Neural cell (in vitro differentiated cells): ENCODE data around the gene PHF21B. TPM values are rescaled to one million over a fixed set of nuclear protein-coding genes. Genes with fewer than 3 reads are reported as not detected.

Source experiments
- H2AFZ ChIP-seq: fragments of 200-600, 300-800 bp; sonication (generic), shearing (Covaris generic); 2 replicates; pipeline ENCODE4 v1.6.0; 2014; ENCODE audit warnings: low read depth, mild to moderate bottlenecking, antibody characterized with exemption, low read length, moderate library complexity
- H3F3A ChIP-seq: fragments of 200-600 bp; shearing (Covaris generic); 2 replicates; pipeline ENCODE4 v1.6.1; 2016; ENCODE audit warnings: mild to moderate bottlenecking, moderate library complexity, mixed read lengths, antibody characterized with exemption, low read length; ENCODE audit not compliant: insufficient read depth, poor library complexity, severe bottlenecking
- H3K27ac ChIP-seq: fragments of 200-600, 300-800 bp; sonication (generic), shearing (Covaris generic); 2 replicates; pipeline ENCODE4 v1.5.1; 2014; ENCODE audit warnings: mild to moderate bottlenecking, low read length, moderate library complexity
- H3K27me3 ChIP-seq: fragments of 300-800, 200-600 bp; sonication (generic), shearing (Covaris generic); 2 replicates; pipeline ENCODE4 v1.6.0; 2014; ENCODE audit warnings: mild to moderate bottlenecking, low read depth, low read length, moderate library complexity; ENCODE audit not compliant: insufficient read depth
- H3K36me3 ChIP-seq: fragments of 300-800, 200-600 bp; sonication (generic), shearing (Covaris generic); 2 replicates; pipeline ENCODE4 v1.5.1; 2014; ENCODE audit warnings: mild to moderate bottlenecking, antibody characterized with exemption, low read length, moderate library complexity; ENCODE audit not compliant: insufficient read depth
- H3K4me2 ChIP-seq: fragments of 300-800, 200-600 bp; sonication (generic), shearing (Covaris generic); 2 replicates; pipeline ENCODE4 v1.6.0; 2014; ENCODE audit warnings: mild to moderate bottlenecking, low read length
- H3K4me3 ChIP-seq: fragments of 300-800, 200-600 bp; sonication (generic), shearing (Covaris generic); 2 replicates; pipeline ENCODE4 v1.5.1; 2014; ENCODE audit warnings: mild to moderate bottlenecking, low read length, moderate library complexity
- H3K79me2 ChIP-seq: fragments of 200-600 bp; shearing (Covaris generic); replicated peaks from 2 replicates; pipeline ENCODE4 v1.6.0; 2014; ENCODE audit warnings: mild to moderate bottlenecking, low read length, moderate library complexity; ENCODE audit not compliant: insufficient read depth
- H3K9ac ChIP-seq: fragments of 300-800, 200-600 bp; sonication (generic), shearing (Covaris generic); 2 replicates; pipeline ENCODE4 v1.6.1; 2016; ENCODE audit warnings: mild to moderate bottlenecking, low read length, mixed read lengths
- H3K9me2 ChIP-seq: fragments of 200-600 bp; shearing (Covaris generic); 2 replicates; pipeline ENCODE4 v1.6.1; 2016; ENCODE audit warnings: mild to moderate bottlenecking, low read length, mixed read lengths; ENCODE audit not compliant: insufficient read depth
- H3K9me3 ChIP-seq: fragments of 200-600, 300-800 bp; sonication (generic), shearing (Covaris generic); 2 replicates; pipeline ENCODE4 v1.6.1; 2016; ENCODE audit warnings: mild to moderate bottlenecking, mixed run types, low read length, moderate library complexity, mixed read lengths
- H4K20me1 ChIP-seq: fragments of 200-600 bp; shearing (Covaris generic); 2 replicates; pipeline ENCODE4 v1.6.1; 2016; ENCODE audit warnings: mild to moderate bottlenecking, mixed run types; ENCODE audit not compliant: insufficient read depth
- CTCF ChIP-seq: fragments of 450-650 bp; IDR thresholded peaks from 2 replicates; pipeline ENCODE4 v1.5.1; 2014; ENCODE audit warnings: antibody characterized with exemption, mild to moderate bottlenecking, moderate library complexity; ENCODE audit not compliant: poor library complexity, severe bottlenecking
- EP300 ChIP-seq: fragments of 450-650 bp; conservative IDR thresholded peaks from 2 replicates; pipeline ENCODE4 v1.6.1; 2014; ENCODE audit warnings: antibody characterized with exemption, mild to moderate bottlenecking, moderate library complexity; ENCODE audit not compliant: poor library complexity, severe bottlenecking
- EZH2 ChIP-seq: fragments of 200-600, 300-800 bp; shearing (Covaris generic), sonication (generic); IDR thresholded peaks from 2 replicates; pipeline ENCODE4 v1.6.1; 2014; ENCODE audit warnings: antibody characterized with exemption, low read length, borderline replicate concordance, mild to moderate bottlenecking; ENCODE audit not compliant: insufficient read depth, poor library complexity, severe bottlenecking
- MXI1 ChIP-seq: fragments of 450-650 bp; conservative IDR thresholded peaks from 2 replicates; pipeline ENCODE4 v1.6.1; 2014; ENCODE audit warnings: antibody characterized with exemption, mild to moderate bottlenecking; ENCODE audit not compliant: poor library complexity, severe bottlenecking
- POLR2AphosphoS5 ChIP-seq: IDR thresholded peaks from 2 replicates; pipeline ENCODE4 v1.6.1; 2012
- RAD21 ChIP-seq: fragments of 450-650 bp; conservative IDR thresholded peaks from 2 replicates; pipeline ENCODE4 v1.6.1; 2014; ENCODE audit warnings: antibody characterized with exemption, mild to moderate bottlenecking, moderate library complexity
- REST ChIP-seq: IDR thresholded peaks from 2 replicates; pipeline ENCODE4 v1.6.1; 2012; ENCODE audit warnings: borderline replicate concordance
- SMC3 ChIP-seq: fragments of 450-650 bp; conservative IDR thresholded peaks from 2 replicates; pipeline ENCODE4 v1.6.1; 2014; ENCODE audit warnings: antibody characterized with exemption, mild to moderate bottlenecking, moderate library complexity; ENCODE audit not compliant: poor library complexity
- TAF1 ChIP-seq: IDR thresholded peaks from 2 replicates; pipeline ENCODE4 v1.6.1; 2012; ENCODE audit warnings: low read depth
- polyA plus RNA-seq: library from polyadenylated mRNA; depleted of rRNA; stranded (reverse); fragments of >200 nt; gene quantifications from 2 replicates; pipeline ENCODE4 v1.2.3, GENCODE V29; 2014

Gene PHF21B
- polyA plus RNA-seq, 1 donor from 2014 or later: 49.5 TPM

GRCh38 chr22:44895296-44896055 lies 114.3 kb downstream of the PHF21B start:
- H3K4me2 ChIP-seq: no peak overlapping the region
- H3K4me3 ChIP-seq: no peak overlapping the region
- no peaks in the 10 kb centered on the region for H3K9me2 ChIP-seq
- H3K9me3 ChIP-seq: no peaks in the 10 kb centered on the region
- H2AFZ ChIP-seq: no peak overlapping the region
- no peaks in the 10 kb centered on the region for H3K79me2 ChIP-seq
- TF ChIP-seq SMC3 (no peak), EZH2 (no peak), POLR2AphosphoS5 (no peak)
- H3K36me3 ChIP-seq: peaks cover 7% of the 10 kb centered on the region
- H3K27ac ChIP-seq: no peak overlapping the region
- H3K27me3 ChIP-seq: no peaks in the 10 kb centered on the region
- H3K9ac ChIP-seq: no peak overlapping the region
- no peaks in the 10 kb centered on the region for H4K20me1 ChIP-seq
- no peaks in the 10 kb centered on the region for H3F3A ChIP-seq

- Histone ChIP-seq H3K9me2 (no peaks in the 10 kb centered on the region), H3K9ac (no peak overlapping the region), H3K27ac (no peak overlapping the region), H3K9me3 (no peaks in the 10 kb centered on the region), H3K4me2 (no peak overlapping the region), H3K79me2 (no peaks in the 10 kb centered on the region), H3K4me3 (no peak overlapping the region), H3K36me3 (peaks cover 7% of the 10 kb centered on the region), H3K27me3 (no peaks in the 10 kb centered on the region), H3F3A (no peaks in the 10 kb centered on the region), H4K20me1 (no peaks in the 10 kb centered on the region), H2AFZ (no peak overlapping the region)
- TF ChIP-seq REST: no peak
- no peak for TF ChIP-seq CTCF
- TF ChIP-seq MXI1: no peak
- no peak for TF ChIP-seq EP300
- no peak for TF ChIP-seq RAD21
- no peak for TF ChIP-seq TAF1
- TF ChIP-seq POLR2AphosphoS5: no peak
- TF ChIP-seq EZH2: no peak
- no peak for TF ChIP-seq SMC3
Measured at GRCh38 chr22:44894782-44895181, 115.0 kb downstream of the PHF21B start.
